Heart left ventricle (tissue), 16 donors: ENCODE measurements around the gene AQP6. TPM values are rescaled to one million over a fixed set of nuclear protein-coding genes. Genes with fewer than 3 reads are reported as not detected.

Experiments used
- ATAC-seq, 4 donors: fragments of 200-7000 bp; cut with Tn5 transposase; one replicate each; pipeline ENCODE4 v1.9.1; 2020 to 2022; ENCODE audit warnings: moderate library complexity in 4 of 4, mild to moderate bottlenecking in 3 of 4, moderate number of reproducible peaks in 1 of 4
- DNase-seq, 5 donors: peaks; one replicate each; pipeline ENCODE4 v3.0.0-alpha.2; 2020
- H3K27ac ChIP-seq, 12 donors: fragments of 200-600 bp; sonication (generic) in 4 of 12; one replicate each; pipeline versions ENCODE4 v1.5.0 to v1.8.0; 2016 to 2022; ENCODE audit warnings: mild to moderate bottlenecking in 2 of 12
- H3K27me3 ChIP-seq, 9 donors: fragments of 200-600 bp; sonication (generic) in 2 of 9; one replicate each; pipeline versions ENCODE4 v1.5.1 to v1.8.0; 2016 to 2022; ENCODE audit warnings: mild to moderate bottlenecking in 3 of 9
- H3K36me3 ChIP-seq, 9 donors: fragments of 200-600 bp; sonication (generic) in 2 of 9; one replicate each; pipeline versions ENCODE4 v1.5.0 to v1.8.0; 2018 to 2022; ENCODE audit warnings: mild to moderate bottlenecking in 2 of 9
- H3K4me1 ChIP-seq, 12 donors: fragments of 200-600 bp; sonication (generic) in 4 of 12; one replicate each; pipeline versions ENCODE4 v1.5.0 to v1.8.0; 2016 to 2022; ENCODE audit warnings: mild to moderate bottlenecking in 3 of 12
- H3K4me3 ChIP-seq, 12 donors: fragments of 200-600 bp; sonication (generic) in 4 of 12; one replicate each; pipeline versions ENCODE4 v1.5.0 to v1.8.0; 2017 to 2022; ENCODE audit warnings: mild to moderate bottlenecking in 9 of 12, moderate library complexity in 4 of 12
- H3K9me3 ChIP-seq, 12 donors: fragments of 200-600 bp; sonication (generic) in 4 of 12; one replicate each; pipeline versions ENCODE4 v1.5.0 to v1.8.0; 2016 to 2022; ENCODE audit warnings: mild to moderate bottlenecking in 1 of 12
- POLR2A ChIP-seq, 2 donors: fragments of 450-650 bp; IDR thresholded peaks; one replicate each; pipeline ENCODE4 v1.6.1; 2017; ENCODE audit warnings: antibody characterized with exemption in 2 of 2, mild to moderate bottlenecking in 2 of 2, moderate library complexity in 2 of 2
- WGBS, 4 donors: extraction: QIAGEN DNeasy Blood & Tissue Kit in 2 of 4; methylation state at CpG; one replicate each; pipeline versions ENCODE4 v1.1.5 to v1.1.7; 2013 to 2018; 5-methylcytosine and 5-hydroxymethylcytosine counted together
- intact Hi-C, 10 donors: fragments of 100-400 bp; cut with DNase I; formaldehyde crosslinking; loops; one replicate each; pipeline versions ENCODE4 v1.11.1 to v1.14.2; 2022
- polyA plus RNA-seq, 2 donors: library from polyadenylated mRNA; stranded (reverse); fragments of 200-250 nt; gene quantifications; one replicate each; pipeline ENCODE4 v1.2.3, GENCODE V29; 2013
- total RNA-seq, 9 donors: library from RNA; depleted of rRNA in 2 of 9; stranded (reverse); fragments of >200 nt in 2 of 9; fragmentation: NEBNext Ultra II Directional in 3 of 9; extraction: Animal tissue kit (Norgen Biotek cat#: 25700) in 3 of 9; gene quantifications; one replicate each; pipeline versions ENCODE4 v1.1.0 to v1.2.4, GENCODE V29; 2016 to 2023
- TF ChIP-seq, protein P1 (sequence below), 12 donors: fragments of 200-600 bp; sonication (generic) in 4 of 12; IDR thresholded peaks; one replicate each; pipeline versions ENCODE4 v1.5.0 to v1.8.0; 2018 to 2022; ENCODE audit warnings: antibody characterized with exemption in 12 of 12, mild to moderate bottlenecking in 5 of 12
- donor health status: ischemic (EF 13 %, LVEDD 7.1; RV severe dilation, severe dysfunction).
- donor health status: healthy with polysubstance abuse.
- donor health status: DM: no; HTN: yes; CAD: no.
- donor health status: DM: no; HTN: no; CAD: no.
- donor health status: ischemic (EF 25% LVEDD 6.9; RV normal size, moderate dysfunction).
- donor health status: ischemic (EF 25% LVEDD 5.7; RV mildly dilated, moderate dysfunction).
- donor health status: healthy.
- donor health status: DM: yes; HTN: yes; CAD: no.
- donor health status: ischemic (EF 35%, LVEDD 5.7; RV mildly dilated, moderate dysfunction).
- donor health status: nonischemic (EF 11% LVEDD 7.7; RV severe dilation, severe dysfunction).
- donor health status: DM: yes; HTN: yes; CAD: no.
- donor health status: PGD.
- donor health status: ischemic (EF 29% LVEDD 5.4; RV normal size, mild dysfunction).
- donor health status: nonischemic (EF 23%, LVEDD 6.1; RV moderate dilation, normal function).

Gene AQP6
- total and polyA plus RNA-seq, 11 donors: 0.04 TPM; not detected in 9

DNA sequence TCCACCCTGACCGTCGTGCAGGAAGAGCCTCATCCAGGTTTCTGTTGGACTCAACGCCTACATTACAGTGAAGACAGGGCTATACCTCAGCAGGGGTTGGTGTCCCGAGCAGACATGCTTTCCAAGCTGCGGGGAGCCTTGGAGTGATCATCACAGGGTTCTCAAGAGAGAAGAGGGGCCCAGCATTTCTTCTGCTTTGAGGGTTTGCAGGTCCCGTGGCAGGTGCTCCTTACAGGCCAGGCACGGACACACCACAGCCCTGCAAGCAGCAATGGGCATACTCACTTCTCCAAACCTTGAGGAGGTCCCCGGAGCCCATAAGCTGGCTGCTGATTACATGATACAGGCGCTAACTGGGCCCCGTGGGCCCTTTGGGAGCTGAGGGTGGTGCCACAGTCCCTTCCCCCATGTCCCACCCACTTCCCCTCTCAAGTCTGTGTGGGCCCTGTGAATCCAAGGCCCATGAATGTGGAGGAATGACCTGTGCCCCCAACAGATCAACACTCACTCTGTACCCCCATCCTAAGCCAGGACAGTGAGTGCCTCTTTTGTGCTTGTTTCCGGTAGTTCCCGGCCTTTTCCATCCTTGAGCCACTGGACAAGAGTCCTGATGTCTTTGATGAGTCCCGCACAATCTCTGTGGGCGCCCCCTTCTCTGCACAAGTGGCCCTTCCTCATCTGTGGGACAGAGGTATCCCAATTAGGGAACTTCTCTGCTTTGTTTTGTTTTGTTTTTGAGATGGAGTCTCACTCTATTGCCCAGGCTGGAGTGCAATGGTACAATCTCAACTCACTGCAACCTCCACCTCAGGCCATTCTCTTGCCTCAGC, 21.1 kb upstream of the AQP6 start:
- Histone ChIP-seq H3K9me3 (no peaks in the 10 kb centered on the region), H3K36me3 (no peaks in the 10 kb centered on the region), H3K4me1 (peaks cover 0 to 26% (median 0%) of the 10 kb centered on the region in 12 donors), H3K4me3 (no peak overlapping the region), H3K27ac (no peak overlapping the region), H3K27me3 (peaks cover 0 to 39% (median 10%) of the 10 kb centered on the region in 9 donors)
- ATAC-seq (no peak), DNase-seq (no peak)
- intact Hi-C loops: loop anchor here in 2 of 10 donors (5.0 to 10.0 kb wide), 2 partner anchors 157 to 174 kb away; no protein-coding TSS in a partner anchor
- TF ChIP-seq, protein P1, sequence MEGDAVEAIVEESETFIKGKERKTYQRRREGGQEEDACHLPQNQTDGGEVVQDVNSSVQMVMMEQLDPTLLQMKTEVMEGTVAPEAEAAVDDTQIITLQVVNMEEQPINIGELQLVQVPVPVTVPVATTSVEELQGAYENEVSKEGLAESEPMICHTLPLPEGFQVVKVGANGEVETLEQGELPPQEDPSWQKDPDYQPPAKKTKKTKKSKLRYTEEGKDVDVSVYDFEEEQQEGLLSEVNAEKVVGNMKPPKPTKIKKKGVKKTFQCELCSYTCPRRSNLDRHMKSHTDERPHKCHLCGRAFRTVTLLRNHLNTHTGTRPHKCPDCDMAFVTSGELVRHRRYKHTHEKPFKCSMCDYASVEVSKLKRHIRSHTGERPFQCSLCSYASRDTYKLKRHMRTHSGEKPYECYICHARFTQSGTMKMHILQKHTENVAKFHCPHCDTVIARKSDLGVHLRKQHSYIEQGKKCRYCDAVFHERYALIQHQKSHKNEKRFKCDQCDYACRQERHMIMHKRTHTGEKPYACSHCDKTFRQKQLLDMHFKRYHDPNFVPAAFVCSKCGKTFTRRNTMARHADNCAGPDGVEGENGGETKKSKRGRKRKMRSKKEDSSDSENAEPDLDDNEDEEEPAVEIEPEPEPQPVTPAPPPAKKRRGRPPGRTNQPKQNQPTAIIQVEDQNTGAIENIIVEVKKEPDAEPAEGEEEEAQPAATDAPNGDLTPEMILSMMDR (IDR thresholded peaks at IDR 0.05): no peak
- TF ChIP-seq POLR2A (IDR thresholded peaks at IDR 0.05): no peak
- 77 to 87% (median 83%) methylated on average over 11 to 14 of the region's 14 CpGs for WGBS, 4 donors

DNA sequence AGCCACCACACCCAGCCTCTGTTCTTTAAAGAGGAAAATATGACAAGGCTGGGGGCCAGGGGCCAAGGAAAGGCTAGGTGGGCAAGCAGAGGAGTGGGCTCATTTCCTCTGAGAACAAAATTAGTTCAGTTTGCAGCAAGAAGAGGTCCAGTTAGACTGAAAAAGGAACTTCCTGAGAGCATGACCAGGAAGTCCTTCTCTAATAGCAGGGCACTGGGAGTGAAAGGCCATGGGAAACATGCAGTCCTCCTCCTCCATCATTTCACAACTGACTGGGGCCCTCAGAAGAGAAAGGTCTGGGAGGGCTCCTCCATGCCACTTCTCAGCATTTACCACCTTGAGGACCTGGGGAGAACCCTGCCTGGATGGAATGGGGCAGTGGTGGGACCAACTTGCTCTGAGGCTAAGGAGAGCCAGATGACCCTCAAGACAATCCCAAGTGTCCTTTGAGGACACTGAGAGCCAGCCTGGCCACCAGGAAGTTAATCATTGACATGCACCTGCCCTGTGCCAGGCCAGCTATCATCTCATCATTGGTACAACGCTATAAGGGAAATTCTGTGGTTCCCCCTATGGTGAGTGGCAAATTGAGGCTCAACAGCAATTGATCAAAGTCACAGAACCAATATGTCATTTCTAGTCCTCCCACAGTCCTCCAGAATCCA, 20.2 kb upstream of the AQP6 start:
- Histone ChIP-seq H3K4me1 (peaks cover 0 to 26% (median 0%) of the 10 kb centered on the region in 12 donors), H3K9me3 (no peaks in the 10 kb centered on the region), H3K36me3 (no peaks in the 10 kb centered on the region), H3K27me3 (peaks cover 0 to 45% (median 10%) of the 10 kb centered on the region in 9 donors), H3K4me3 (no peak overlapping the region), H3K27ac (no peak overlapping the region)
- intact Hi-C loops: loop anchor here in 2 of 10 donors (5.0 to 10.0 kb wide), 2 partner anchors 158 to 175 kb away; no protein-coding TSS in a partner anchor
- TF ChIP-seq, protein P1 (IDR thresholded peaks at IDR 0.05): no peak
- TF ChIP-seq POLR2A (IDR thresholded peaks at IDR 0.05): no peak
- ATAC-seq (no peak), DNase-seq (no peak)
- 75 to 100% (median 93%) methylated on average over 1 of the region's 1 CpG for WGBS, 4 donors

DNA sequence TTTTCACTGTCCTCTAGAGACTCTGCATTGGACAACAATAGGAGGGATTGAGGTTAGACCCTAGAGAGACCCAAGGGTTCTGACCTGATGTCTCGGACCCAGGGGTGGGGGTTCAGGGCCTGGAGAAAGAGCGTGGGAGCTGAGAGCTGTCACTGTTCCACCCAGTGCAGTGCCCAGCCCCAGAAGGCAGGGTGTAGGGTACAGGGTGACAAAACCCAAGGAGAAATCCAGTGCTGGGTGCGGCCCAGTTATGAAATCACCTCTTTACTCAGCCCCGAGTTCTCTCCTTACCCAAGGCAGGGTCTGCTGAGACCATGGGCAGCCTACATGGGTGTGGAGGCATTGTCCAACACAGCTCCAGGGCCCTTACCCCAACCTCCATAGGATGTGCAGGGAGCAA, 19.6 kb upstream of the AQP6 start:
- Histone ChIP-seq H3K27ac (no peak overlapping the region), H3K4me3 (no peak overlapping the region), H3K9me3 (no peaks in the 10 kb centered on the region), H3K4me1 (peaks cover 0 to 26% (median 0%) of the 10 kb centered on the region in 12 donors), H3K27me3 (peaks cover 0 to 49% (median 10%) of the 10 kb centered on the region in 9 donors), H3K36me3 (no peaks in the 10 kb centered on the region)
- ATAC-seq (no peak), DNase-seq (no peak)
- no peak for TF ChIP-seq POLR2A (IDR thresholded peaks at IDR 0.05)
- TF ChIP-seq, protein P1 (IDR thresholded peaks at IDR 0.05): no peak
- WGBS, 4 donors: 87 to 93% (median 91%) methylated on average over 3 to 4 of the region's 4 CpGs
- intact Hi-C loops: loop anchor here in 2 of 10 donors (5.0 to 10.0 kb wide), 2 partner anchors 158 to 176 kb away; no protein-coding TSS in a partner anchor
